Measurements from ENCODE around the gene PRMT7. TPM values are rescaled to one million over a fixed set of nuclear protein-coding genes. Genes with fewer than 3 reads are reported as not detected.
A peak's percentile ranks its signal among the peaks of the same experiment; 100 is the strongest.

The PRMT7 gene
- total RNA-seq, 3 donors from 2014 or later, result 38.4 to 53.4 (median 41.0) TPM

DNA sequence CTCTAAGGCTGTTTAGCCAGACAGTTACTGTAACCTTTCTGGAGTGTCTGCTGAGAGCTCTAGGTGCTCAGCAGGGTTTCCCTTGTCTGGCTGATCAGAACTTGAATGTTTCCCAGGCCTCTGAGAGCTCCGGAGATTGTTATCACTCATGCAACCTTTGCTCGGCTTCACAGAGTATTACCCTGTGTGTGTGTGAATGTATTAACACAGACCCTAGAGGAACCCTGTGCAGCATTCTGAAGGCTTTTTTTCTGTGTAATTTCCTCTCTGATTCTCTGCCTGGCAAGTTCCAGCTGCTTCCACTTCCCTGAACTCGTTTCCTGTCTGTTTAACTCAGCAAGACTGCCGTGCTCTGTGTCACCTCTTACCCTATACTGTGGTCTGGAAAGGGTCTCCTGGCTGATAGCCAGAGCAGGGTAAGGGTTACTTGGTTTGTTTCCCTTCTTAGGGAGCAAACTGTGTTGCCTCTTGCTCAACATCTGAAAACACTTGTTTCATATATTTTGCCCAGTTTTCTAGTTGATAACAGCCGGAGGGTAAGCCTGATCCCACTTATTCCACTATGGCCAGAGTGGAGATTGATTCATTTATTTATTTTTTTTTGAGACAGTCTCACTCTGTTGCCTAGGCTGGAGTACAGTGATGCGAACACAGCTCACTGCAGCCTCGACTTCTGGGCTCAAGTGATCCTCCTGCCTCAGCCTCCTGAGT is 21.7 kb downstream of the PRMT7 start:
- no peak for DNase-seq (ENCODE audit: low spot score in 2 of 2)
- no peak for TF ChIP-seq POLR2AphosphoS5 (IDR thresholded peaks at IDR 0.05)
- no peak for TF ChIP-seq POLR2A (IDR thresholded peaks at IDR 0.05)
- no peak for TF ChIP-seq CTCF (IDR thresholded peaks at IDR 0.05)
- peak overlapping the region; percentile 2 to 50 for H3K27ac ChIP-seq
- H3K4me3 ChIP-seq, result no peak overlapping the region
- peaks cover 0 to 4% of the 10 kb centered on the region in 2 donors for H3K4me1 ChIP-seq
- no peaks in the 10 kb centered on the region for H3K9me3 ChIP-seq
- intact Hi-C loops (cut with DNase I; ENCODE audit: low total_unique reads), result no loop called here
- no peaks in the 10 kb centered on the region for H3K36me3 ChIP-seq
- no peaks in the 10 kb centered on the region for H3K27me3 ChIP-seq

DNA sequence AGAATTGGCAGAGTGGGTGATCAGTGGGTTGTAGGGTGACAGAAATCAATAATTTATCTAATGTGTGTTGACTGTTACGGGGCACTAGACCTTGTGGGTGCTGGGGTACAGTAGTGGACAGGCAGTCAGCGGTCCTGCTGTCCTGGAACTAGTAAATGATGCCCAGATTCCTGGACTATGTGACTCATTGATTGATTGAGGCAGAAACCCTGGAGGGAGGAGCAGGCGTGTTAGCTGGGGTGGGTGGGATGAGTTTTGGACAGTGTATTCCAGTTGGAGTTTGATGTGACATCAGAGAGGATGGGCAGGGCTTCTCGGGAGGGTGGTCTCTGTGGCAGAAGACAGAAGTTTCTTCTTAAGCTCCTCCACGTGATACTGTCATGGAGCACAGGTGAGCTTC is 24.4 kb downstream of the PRMT7 start:
- Histone ChIP-seq H3K27me3 (no peaks in the 10 kb centered on the region), H3K4me3 (no peak overlapping the region), H3K27ac (no peak overlapping the region), H3K36me3 (peaks cover 7% of the 10 kb centered on the region), H3K4me1 (peaks cover 0 to 4% of the 10 kb centered on the region in 2 donors), H3K9me3 (no peaks in the 10 kb centered on the region)
- intact Hi-C loops (cut with DNase I; ENCODE audit: low total_unique reads), result loop anchor here (5.0 kb wide), 1 partner anchor 1238 kb away; no protein-coding TSS in a partner anchor
- no peak for DNase-seq (ENCODE audit: low spot score in 2 of 2)
- TF ChIP-seq POLR2AphosphoS5 (IDR thresholded peaks at IDR 0.05) (no peak), CTCF (IDR thresholded peaks at IDR 0.05) (no peak), POLR2A (IDR thresholded peaks at IDR 0.05) (no peak)

GRCh38 chr16:68338326-68339119 is 27.7 kb downstream of the PRMT7 start:
- no peaks in the 10 kb centered on the region for H3K27me3 ChIP-seq
- TF ChIP-seq CTCF (IDR thresholded peaks at IDR 0.05) (no peak), POLR2AphosphoS5 (IDR thresholded peaks at IDR 0.05) (no peak), POLR2A (IDR thresholded peaks at IDR 0.05) (no peak)

GRCh38 chr16:68339214-68339613 is 28.4 kb downstream of the PRMT7 start:
- Histone ChIP-seq H3K9me3 (no peaks in the 10 kb centered on the region), H3K4me3 (no peak overlapping the region), H3K27me3 (no peaks in the 10 kb centered on the region), H3K36me3 (peaks cover 16% of the 10 kb centered on the region), H3K4me1 (no peaks in the 10 kb centered on the region), H3K27ac (no peak overlapping the region)
- intact Hi-C loops (cut with DNase I; ENCODE audit: low total_unique reads), result loop anchor here (5.0 kb wide), 1 partner anchor 1242 kb away; no protein-coding TSS in a partner anchor
- DNase-seq (ENCODE audit: low spot score in 2 of 2), result no peak
- TF ChIP-seq POLR2AphosphoS5 (IDR thresholded peaks at IDR 0.05), result no peak
- TF ChIP-seq POLR2A (IDR thresholded peaks at IDR 0.05), result no peak
- TF ChIP-seq CTCF (IDR thresholded peaks at IDR 0.05), result no peak

More at GRCh38 chr16:68338326-68339119, 27.7 kb downstream of the PRMT7 start:
- H3K36me3 ChIP-seq, result peaks cover 16% of the 10 kb centered on the region
- H3K9me3 ChIP-seq, result no peaks in the 10 kb centered on the region
- H3K4me1 ChIP-seq, result no peaks in the 10 kb centered on the region
- no peak overlapping the region for H3K27ac ChIP-seq
- intact Hi-C loops (cut with DNase I; ENCODE audit: low total_unique reads), result loop anchor here (5.0 kb wide), 1 partner anchor 1241 kb away; no protein-coding TSS in a partner anchor
- no peak for DNase-seq (ENCODE audit: low spot score in 2 of 2)
- no peak overlapping the region for H3K4me3 ChIP-seq

- H3K36me3 ChIP-seq, result peaks cover 16% of the 10 kb centered on the region
- no peak for TF ChIP-seq POLR2AphosphoS5 (IDR thresholded peaks at IDR 0.05)
- TF ChIP-seq POLR2A (IDR thresholded peaks at IDR 0.05), result no peak
- no peak overlapping the region for H3K27ac ChIP-seq
- no peaks in the 10 kb centered on the region for H3K9me3 ChIP-seq
- no peaks in the 10 kb centered on the region for H3K4me1 ChIP-seq
- no peaks in the 10 kb centered on the region for H3K27me3 ChIP-seq
- intact Hi-C loops (cut with DNase I; ENCODE audit: low total_unique reads), result no loop called here
- DNase-seq (ENCODE audit: low spot score in 2 of 2), result no peak
- H3K4me3 ChIP-seq, result no peak overlapping the region
Measured at GRCh38 chr16:68342620-68343019, 31.8 kb downstream of the PRMT7 start.
